Measurements from ENCODE around the gene WWOX.

GRCh38 chr16:79096246-79096645 lies 996.8 kb downstream of the WWOX start:
- TF ChIP-seq CTCF (IDR thresholded peaks at IDR 0.05) (no peak), POLR2A (IDR thresholded peaks at IDR 0.05; ENCODE audit: low read length) (no peak), EP300 (IDR thresholded peaks at IDR 0.05) (no peak), RARB (CRISPR knock-in tag; IDR thresholded peaks at IDR 0.05) (no peak), RCOR1 (IDR thresholded peaks at IDR 0.05; ENCODE audit: low read depth, low read length) (no peak), ATOH8 (CRISPR knock-in tag; IDR thresholded peaks at IDR 0.05; ENCODE audit: low read depth) (no peak), FOSL2 (IDR thresholded peaks at IDR 0.05) (no peak), FOSL2 (CRISPR knock-in tag; IDR thresholded peaks at IDR 0.05) (no peak), HEYL (CRISPR knock-in tag; IDR thresholded peaks at IDR 0.05) (no peak), SREBF2 (IDR thresholded peaks at IDR 0.05) (no peak), POLR2AphosphoS2 (conservative IDR thresholded peaks at IDR 0.05; ENCODE audit: low read length) (no peak), NFE2L2 (conservative IDR thresholded peaks at IDR 0.05; ENCODE audit: low read length) (no peak), HMGXB4 (CRISPR knock-in tag; IDR thresholded peaks at IDR 0.05; ENCODE audit: borderline replicate concordance) (no peak)
